ENCODE measurements around the gene APC2. TPM values are rescaled to one million over a fixed set of nuclear protein-coding genes. Genes with fewer than 3 reads are reported as not detected.
A peak's percentile ranks its signal among the peaks of the same experiment; 100 is the strongest.

Gene APC2
- total RNA-seq, 1 donor from 2014 or later = 0.42 TPM

DNA sequence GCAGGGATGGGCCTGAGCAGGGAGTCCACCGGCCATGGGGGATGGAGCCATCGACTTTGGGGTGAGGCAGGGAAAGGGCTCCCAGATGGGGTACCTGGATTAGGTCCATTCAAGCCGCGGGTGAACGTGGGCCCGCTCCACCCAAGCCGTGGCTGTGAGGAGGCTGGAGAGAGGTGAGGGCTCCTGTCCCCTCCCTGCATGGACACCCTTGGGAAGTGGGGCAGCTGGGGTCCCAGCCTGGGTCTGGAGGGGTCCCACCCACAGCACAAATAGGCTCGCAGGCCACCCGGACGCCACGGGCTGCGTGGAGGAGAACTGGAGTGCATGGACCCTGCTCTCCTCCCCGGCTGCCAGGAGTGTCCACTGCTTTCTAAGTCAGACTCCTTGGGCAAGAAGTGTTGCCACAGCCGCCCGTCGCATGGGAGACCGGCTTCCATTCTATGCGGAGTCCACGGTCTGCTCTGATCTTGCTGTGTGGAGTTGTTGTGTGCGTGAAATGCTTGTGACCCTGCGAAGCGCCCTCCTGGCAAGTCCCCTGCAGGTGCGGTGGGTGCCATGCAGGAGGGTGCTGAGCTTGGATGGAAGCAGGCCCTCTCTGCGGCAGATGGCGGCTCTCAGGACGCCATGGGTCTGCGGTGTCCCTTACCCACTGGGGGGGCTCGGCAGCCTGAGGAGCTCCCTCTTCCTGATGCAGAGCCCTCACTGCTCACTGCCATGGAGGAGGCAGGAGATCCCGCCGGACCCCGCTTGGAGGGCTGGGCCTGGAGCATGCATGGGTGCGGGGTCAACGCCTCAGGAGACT, 40.5 kb upstream of the APC2 start:
- peaks cover 48% of the 10 kb centered on the region for H3K4me1 Mint-ChIP-seq
- H3K9me3 Mint-ChIP-seq = no peaks in the 10 kb centered on the region
- intact Hi-C loops (cut with micrococcal nuclease) = loop anchor here (5.0 to 10.0 kb wide), 3 partner anchors 57 to 725 kb away; partner anchors contain the start of gene MBD3
- peak overlapping the region; percentile 89 for H3K27ac Mint-ChIP-seq
- POLR2A ChIA-PET = interaction anchor here (0.7 to 1.4 kb wide), 8 partner anchors 9 to 165 kb away, joined by 3 to 17 read pairs (median 3); partner anchors contain the start of genes CIRBP and FAM174C
- TF ChIP-seq, protein P1, sequence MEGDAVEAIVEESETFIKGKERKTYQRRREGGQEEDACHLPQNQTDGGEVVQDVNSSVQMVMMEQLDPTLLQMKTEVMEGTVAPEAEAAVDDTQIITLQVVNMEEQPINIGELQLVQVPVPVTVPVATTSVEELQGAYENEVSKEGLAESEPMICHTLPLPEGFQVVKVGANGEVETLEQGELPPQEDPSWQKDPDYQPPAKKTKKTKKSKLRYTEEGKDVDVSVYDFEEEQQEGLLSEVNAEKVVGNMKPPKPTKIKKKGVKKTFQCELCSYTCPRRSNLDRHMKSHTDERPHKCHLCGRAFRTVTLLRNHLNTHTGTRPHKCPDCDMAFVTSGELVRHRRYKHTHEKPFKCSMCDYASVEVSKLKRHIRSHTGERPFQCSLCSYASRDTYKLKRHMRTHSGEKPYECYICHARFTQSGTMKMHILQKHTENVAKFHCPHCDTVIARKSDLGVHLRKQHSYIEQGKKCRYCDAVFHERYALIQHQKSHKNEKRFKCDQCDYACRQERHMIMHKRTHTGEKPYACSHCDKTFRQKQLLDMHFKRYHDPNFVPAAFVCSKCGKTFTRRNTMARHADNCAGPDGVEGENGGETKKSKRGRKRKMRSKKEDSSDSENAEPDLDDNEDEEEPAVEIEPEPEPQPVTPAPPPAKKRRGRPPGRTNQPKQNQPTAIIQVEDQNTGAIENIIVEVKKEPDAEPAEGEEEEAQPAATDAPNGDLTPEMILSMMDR (IDR thresholded peaks at IDR 0.05) = no peak
- ATAC-seq (ENCODE audit: low read depth) = no peak
- peak overlapping the region; percentile 88 for H3K4me3 Mint-ChIP-seq
- H3K27me3 Mint-ChIP-seq = no peaks in the 10 kb centered on the region
- no peak for DNase-seq
- H3K36me3 Mint-ChIP-seq (ENCODE audit: low read depth) = peaks cover 34% of the 10 kb centered on the region
- CTCF ChIA-PET = no interaction called here

DNA sequence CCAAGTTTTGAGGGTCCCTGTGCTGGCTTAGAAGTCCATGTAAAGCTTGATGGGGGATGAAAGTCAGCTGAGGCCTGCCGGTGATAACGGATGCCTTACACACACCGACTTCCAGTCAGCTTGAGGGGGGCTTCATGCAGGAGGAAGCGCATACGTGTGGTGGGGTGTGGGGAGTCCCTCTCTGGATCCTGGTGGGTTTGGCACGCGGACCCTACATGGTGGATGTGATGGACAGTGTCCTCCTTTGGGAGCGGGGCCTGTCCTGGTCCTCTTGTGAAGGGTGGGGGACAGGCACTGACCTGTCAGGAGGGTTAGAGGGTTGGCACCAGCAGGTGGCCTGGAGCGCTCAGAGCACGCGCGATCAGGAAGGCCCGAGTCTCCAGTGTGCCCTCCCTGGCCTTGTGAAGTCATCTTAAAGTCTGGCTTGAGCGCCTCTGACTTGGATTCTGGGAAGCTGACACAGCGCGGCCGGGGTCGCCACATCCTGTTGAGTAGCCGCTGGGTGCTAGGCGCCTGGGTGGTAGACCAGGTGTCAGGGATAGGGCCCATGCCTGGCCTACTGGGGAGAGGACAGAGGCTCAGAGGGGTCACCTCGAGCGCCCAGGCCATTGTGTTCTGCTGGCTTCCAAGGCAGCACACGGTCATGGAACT, 39.7 kb upstream of the APC2 start:
- ATAC-seq (ENCODE audit: low read depth) = no peak
- Mint-ChIP-seq H3K36me3 (ENCODE audit: low read depth) (peaks cover 39% of the 10 kb centered on the region), H3K4me1 (peaks cover 54% of the 10 kb centered on the region), H3K9me3 (no peaks in the 10 kb centered on the region), H3K27me3 (no peaks in the 10 kb centered on the region), H3K27ac (peak overlapping the region; percentile 53), H3K4me3 (peak overlapping the region; percentile 48)
- intact Hi-C loops (cut with micrococcal nuclease) = no loop called here
- TF ChIP-seq, protein P1 (IDR thresholded peaks at IDR 0.05) = no peak
- ChIA-PET CTCF (no interaction called here), POLR2A (interaction anchor here (0.9 kb wide), 1 partner anchor 8 kb away, joined by 3 read pairs; no protein-coding TSS in a partner anchor)
- DNase-seq = no peak

DNA sequence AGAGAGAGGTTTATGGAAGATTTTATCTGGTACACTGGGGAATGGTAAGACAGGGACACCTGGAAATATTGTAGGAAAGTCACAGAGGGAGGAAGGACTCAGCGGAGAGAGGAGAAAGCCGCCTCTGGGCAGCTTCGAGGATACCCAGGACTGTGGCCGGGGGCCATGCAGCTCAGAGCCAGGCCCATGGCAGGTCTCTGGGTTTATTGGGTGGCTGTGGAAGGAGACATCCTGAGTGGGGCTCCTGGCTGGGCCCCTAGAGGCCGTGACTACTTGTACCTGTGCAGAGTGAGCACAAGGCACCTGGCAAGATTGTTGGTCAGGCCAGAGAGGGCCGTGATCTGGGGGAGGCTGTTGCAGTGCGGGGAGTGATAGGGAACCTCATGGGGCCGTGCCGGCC, 39.1 kb upstream of the APC2 start:
- peak overlapping the region; percentile 21 for H3K4me3 Mint-ChIP-seq
- no peak for ATAC-seq (ENCODE audit: low read depth)
- H3K36me3 Mint-ChIP-seq (ENCODE audit: low read depth) = peaks cover 41% of the 10 kb centered on the region
- intact Hi-C loops (cut with micrococcal nuclease) = no loop called here
- no peak for DNase-seq
- no peaks in the 10 kb centered on the region for H3K27me3 Mint-ChIP-seq
- no peaks in the 10 kb centered on the region for H3K9me3 Mint-ChIP-seq
- POLR2A ChIA-PET = no interaction called here
- no peak overlapping the region for H3K27ac Mint-ChIP-seq
- CTCF ChIA-PET = no interaction called here
- TF ChIP-seq, protein P1 (IDR thresholded peaks at IDR 0.05) = no peak
- peaks cover 57% of the 10 kb centered on the region for H3K4me1 Mint-ChIP-seq

DNA sequence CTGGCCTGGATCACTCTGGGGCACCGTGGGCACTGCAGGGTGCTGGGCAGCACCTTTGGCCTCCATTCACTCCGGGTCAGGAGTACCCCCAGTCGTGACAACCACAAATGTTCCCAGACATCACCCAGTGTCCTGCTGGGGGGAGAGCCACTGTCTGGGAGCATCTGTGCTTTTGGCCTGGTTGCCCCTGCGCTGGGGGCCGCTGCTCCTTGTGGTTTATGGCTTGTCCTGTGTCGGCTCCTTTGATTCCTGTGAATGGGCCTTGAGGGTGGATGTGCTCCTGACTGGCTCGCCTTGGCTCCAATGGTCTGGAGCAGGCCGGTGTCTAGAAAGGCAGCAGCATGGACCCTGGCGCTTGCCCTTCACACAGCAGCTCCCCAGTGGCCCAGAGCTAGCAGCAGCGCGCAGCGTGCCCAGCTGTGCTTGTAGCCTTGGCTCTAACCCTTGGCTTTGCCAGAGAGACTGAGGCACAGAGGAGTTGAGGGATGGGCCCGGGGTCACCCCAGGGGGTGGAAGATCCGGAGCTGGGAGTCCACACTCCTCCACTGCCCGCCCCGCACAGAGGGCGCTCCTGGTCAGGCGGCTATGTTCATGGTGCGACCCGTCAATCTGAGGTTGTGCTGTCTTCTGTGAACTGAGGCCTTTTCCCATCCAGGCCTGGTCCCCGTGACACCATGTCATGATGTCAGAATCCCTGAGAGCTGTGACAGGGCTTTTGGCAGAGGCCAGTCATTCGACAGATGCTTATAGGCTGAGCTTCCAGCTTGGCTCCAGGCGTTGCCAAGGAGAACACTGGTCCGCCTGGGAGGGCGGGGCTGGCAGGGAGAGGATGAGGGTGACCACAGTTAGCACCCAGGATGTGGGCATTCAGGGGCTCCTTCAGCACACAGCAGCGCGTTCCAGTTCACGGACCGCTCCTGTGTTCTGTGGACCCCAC, 38.4 kb upstream of the APC2 start:
- H3K4me3 Mint-ChIP-seq = no peak overlapping the region
- TF ChIP-seq, protein P1 (IDR thresholded peaks at IDR 0.05) = no peak
- ChIA-PET POLR2A (no interaction called here), CTCF (no interaction called here)
- peaks cover 57% of the 10 kb centered on the region for H3K4me1 Mint-ChIP-seq
- H3K36me3 Mint-ChIP-seq (ENCODE audit: low read depth) = peaks cover 46% of the 10 kb centered on the region
- no peak for ATAC-seq (ENCODE audit: low read depth)
- H3K9me3 Mint-ChIP-seq = no peaks in the 10 kb centered on the region
- intact Hi-C loops (cut with micrococcal nuclease) = no loop called here
- no peaks in the 10 kb centered on the region for H3K27me3 Mint-ChIP-seq
- DNase-seq = no peak
- no peak overlapping the region for H3K27ac Mint-ChIP-seq
